HG02885 (cell line): ENCODE data around the gene UCP3.
"Not testable (repeated sequence)": the region's sequence is repeated elsewhere in the genome, so short reads cannot be mapped to it uniquely, and the experiment has no call there.

Experiments
- ATAC-seq: cut with Tn5 transposase; IDR thresholded peaks from one replicate; pipeline ENCODE4 v1.9.1; 2021; ENCODE audit warnings: mild to moderate bottlenecking; ENCODE audit not compliant: unreplicated experiment, poor library complexity

The UCP3 gene

GRCh38 chr11:74002832-74003231, 6.1 kb downstream of the UCP3 start:
- ATAC-seq: no peak

GRCh38 chr11:74001822-74002286, 7.0 kb downstream of the UCP3 start:
- ATAC-seq: no peak

DNA sequence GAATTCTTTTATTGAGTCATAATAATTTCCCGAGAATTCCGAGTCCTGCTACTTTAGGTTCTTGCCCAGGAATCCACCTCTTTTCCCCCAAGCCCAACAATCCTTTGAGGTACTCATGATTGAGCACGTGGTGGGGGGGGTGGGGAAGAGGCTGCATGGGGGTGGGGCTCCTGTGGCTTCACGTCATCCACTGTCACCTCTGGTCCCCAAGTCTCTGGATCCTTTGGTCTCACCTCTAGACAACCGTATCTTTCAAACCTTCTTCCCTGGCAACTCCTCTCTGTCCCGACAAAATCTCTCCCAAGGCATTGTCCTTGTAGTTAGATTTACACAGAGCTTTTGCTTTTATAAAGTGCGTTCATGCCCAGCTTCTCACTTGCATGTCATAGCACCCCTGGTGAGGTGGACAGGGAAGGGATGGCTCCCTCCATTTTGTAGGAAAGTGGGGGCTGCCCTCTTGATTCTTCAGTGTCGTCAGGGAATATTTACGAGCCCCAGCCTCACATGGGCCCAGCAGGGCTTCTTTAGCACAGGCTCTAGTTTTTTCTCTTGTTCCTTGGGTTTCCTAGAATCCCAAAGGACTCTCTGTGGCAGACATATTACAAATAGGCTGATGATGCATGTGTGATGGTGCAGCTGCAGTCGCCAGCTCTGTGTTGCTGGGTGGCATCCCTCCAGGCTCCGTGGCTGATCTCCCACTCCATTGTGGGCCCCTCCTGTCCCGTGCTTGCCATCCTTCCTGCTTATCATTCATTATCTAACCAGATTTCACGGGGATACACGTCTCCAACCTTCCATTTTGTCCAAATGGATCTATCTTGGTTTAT, 8.4 kb downstream of the UCP3 start:
- ATAC-seq: no peak

DNA sequence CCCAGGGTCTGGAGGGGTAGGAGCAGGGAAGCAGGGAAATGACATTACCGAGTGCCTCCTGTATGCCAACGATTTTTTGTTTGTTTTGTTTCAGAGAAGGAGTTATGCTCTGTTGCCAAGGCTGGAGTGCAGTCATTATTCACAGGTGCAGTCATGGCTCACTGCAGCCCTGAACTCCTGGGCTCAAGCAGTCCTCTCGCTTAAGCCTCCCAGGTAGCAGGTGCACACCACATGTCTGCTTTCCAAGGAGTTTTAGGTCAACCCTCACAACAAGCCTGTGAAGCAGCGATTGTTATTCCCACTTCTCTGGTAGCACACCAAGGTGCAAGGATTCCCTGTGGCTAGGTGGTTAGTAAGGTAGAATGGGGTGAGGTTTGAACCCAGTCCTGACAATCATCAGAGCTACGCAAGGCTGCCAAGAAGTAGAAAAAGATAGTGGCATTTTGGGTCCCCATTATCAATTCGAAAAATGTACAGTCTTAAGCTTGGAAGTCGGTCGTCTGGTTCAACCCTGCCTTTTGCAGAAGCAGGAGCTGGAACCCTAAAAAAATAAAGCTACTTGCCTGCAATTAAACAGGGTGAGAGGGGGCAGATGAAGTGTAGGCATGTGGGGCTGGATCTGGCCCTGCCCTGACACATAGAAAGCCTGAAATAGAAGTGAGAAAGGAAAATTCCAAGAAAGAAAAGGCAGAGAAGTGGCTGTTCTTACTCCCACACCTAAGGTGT, 9.1 kb downstream of the UCP3 start:
- no peak for ATAC-seq

DNA sequence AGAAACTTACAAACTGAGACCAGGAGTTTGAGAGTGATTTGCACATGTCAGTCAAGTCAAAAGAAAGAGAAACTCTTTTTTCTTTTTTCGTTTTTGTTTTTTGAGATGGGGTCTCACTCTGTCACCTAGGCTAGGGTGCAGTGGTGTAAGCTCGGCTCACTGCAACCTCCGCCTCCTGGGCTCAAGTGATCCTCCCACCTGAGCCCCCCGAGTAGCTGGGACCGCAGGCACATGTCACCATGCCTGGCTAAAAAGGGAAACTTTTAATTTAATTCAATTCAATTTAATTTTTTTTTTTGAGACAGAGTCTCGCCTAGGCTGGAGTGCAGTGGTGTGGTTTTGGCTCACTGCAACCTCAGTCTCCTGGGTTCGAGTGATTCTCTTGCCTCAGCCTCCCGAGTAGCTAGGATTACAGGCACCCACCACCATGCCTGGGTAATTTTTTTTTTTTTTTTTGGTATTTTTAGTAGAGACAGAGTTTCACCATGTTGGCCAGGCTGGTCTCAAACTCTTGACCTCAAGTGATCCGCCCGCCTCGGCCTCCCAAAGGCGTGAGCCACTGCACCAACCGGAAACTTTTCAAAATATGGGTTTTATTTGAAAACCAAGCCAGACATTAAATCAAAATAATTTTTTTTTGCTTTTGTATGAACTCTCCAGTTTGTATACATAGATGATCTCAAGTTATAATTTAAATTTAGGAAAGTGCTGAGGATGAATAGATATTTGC, 9.9 kb downstream of the UCP3 start:
- no peak for ATAC-seq

- ATAC-seq: no peak
Observed at GRCh38 chr11:73997120-73997770, 11.6 kb downstream of the UCP3 start.

- ATAC-seq: no peak
Observed at GRCh38 chr11:73996161-73996747, 12.6 kb downstream of the UCP3 start.

DNA sequence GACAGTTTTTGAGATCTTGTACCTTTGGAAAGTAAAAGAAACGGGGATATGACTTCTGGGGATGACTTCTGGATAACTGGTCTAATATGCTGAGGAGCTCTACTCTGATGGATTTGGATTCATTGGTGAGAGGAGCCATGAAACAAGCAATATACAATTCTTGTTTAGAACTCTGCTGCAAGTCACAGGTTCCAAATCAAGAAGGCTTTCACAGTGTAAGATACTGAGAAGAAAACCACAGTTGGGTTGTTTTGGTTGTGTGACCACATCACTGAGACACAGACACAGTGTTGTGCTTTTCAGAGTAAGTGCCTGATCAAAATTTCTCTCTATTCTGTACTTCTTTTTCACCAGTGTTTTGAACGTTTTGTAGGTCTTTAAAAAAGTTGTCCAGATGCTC, 13.2 kb downstream of the UCP3 start:
- peak; percentile 53 for ATAC-seq

DNA sequence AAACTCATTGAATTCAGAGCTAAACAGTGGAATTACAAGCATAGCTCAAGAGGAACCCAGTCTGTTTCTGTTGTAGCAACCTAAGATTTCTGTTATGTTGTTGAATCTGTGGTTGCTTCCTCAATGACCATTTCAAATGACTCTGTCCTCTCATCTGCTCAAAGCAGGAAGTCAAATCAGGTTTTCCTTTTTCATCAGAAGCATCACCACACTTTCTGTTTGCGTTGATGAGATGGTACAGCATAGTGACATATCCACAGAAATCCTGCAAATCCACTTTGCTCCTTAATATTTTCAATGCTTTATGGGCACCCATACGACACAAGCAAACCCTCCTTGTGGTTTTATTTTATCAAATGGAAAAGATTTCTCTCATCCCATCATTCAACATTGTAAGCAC, 13.6 kb downstream of the UCP3 start:
- ATAC-seq: no peak

- ATAC-seq: no peak
Observed at GRCh38 chr11:73991471-73992006, 17.3 kb downstream of the UCP3 start.

DNA sequence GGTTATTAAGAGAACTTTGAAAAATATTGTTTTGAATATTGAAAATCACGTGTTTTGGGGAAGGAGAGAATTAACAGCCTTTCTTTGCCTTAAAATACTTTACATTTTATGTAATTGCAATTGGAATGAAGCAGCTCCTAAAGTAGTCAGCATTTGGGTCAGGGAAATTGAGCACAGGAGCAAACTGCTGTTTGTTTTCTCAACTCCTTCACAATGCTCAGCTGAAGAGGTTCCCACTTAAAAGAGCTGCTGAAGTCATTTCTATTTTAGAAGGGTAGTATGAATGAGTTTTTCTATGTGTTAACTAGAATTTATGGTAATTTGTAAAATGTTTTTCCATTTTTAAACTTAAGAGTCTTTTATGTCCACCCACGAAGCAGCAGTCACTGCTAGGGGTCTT, 18.2 kb downstream of the UCP3 start:
- ATAC-seq: no peak

DNA sequence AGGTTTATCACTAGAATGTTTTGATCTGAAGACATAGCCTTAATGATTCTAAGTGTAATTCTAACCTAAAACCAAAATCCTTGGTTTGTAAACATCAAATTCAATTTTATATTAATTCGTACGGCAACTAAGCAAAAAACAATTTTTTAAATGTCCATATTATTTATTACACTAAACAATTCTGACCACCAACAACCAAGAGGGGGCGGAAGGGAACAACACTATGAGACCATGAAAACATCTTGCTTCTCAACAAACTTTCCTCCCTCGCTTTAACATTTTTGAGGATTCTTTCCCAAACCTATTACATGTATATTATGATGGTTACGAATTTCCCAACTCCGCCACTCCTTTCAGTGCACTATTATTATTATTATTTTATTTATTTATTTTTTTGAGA, 19.7 kb downstream of the UCP3 start:
- no peak for ATAC-seq

DNA sequence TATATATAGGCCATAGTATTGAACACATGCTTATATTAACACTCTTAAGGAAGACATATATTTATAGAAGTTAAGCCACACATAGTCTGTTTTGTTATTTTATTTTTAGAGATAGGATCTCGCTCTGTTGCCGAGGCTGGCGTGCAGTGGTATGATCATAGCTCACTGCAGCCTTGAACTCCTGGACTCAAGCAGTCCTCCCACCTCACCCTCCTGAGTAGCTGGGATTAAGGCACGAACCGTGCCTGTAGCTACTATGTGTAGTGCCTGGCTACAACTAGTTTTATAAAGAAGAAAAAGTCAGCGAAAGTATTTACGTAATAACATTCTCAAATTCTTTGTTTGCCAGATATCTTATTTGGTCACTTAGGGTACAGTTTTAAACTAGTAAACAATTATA, 20.7 kb downstream of the UCP3 start:
- no peak for ATAC-seq

GRCh38 chr11:73985661-73986060, 23.2 kb downstream of the UCP3 start:
- not testable (repeated sequence) for ATAC-seq

GRCh38 chr11:73983741-73984538, 24.9 kb downstream of the UCP3 start:
- ATAC-seq: no peak

GRCh38 chr11:73982990-73983740, 25.7 kb downstream of the UCP3 start:
- peak; percentile 80 for ATAC-seq

- ATAC-seq: peak; percentile 63
Observed at GRCh38 chr11:73982595-73982989, 26.3 kb downstream of the UCP3 start, which contains the start of gene UCP2. Gene UCP2 (minus strand): TSS chr11:73982843. CDS start chr11:73978378, 4,465 bp downstream.
